Measurements from ENCODE around the gene SERPINB7.
"Not testable (repeated sequence)": the region's sequence is repeated elsewhere in the genome, so short reads cannot be mapped to it uniquely, and the experiment has no call there.

The SERPINB7 gene

DNA sequence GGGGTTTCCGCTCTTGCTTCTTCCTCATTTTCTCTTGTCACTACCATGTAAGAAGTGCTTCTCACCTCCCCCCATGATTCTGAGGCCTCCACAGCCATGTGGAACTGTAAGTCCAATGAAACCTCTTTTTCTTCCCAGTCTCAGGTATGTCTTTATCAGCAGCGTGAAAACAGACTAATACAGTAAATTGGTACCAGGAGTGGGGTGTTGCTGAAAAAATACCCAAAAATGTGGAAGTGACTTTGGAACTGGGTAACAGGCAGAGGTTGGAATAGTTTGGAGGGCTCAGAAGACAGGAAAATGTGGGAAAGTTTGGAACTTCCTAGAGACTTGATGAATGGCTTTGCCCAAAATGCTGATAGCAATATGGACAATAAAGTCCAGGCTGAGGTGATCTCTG is 15.4 kb upstream of the SERPINB7 start:
- H3K23ac ChIP-seq (ENCODE audit: low read length in 2 of 2); H2BK15ac ChIP-seq (ENCODE audit: low read depth, poor library complexity, severe bottlenecking); DNase-seq; H3K9ac ChIP-seq (ENCODE audit: low read length); H2BK120ac ChIP-seq (ENCODE audit: low read depth, low read length); H3K4me3 ChIP-seq (ENCODE audit: insufficient read depth in 1 of 2, low read depth in 1 of 2, low read length in 2 of 2); H3K4me1 ChIP-seq (ENCODE audit: control insufficient read depth, insufficient read depth, low read depth, low read length); H3K79me1 ChIP-seq (replicated peaks; ENCODE audit: low read length, poor library complexity, severe bottlenecking); H3K36me3 ChIP-seq (ENCODE audit: control insufficient read depth in 1 of 2, insufficient read depth in 2 of 2, low read depth in 1 of 2, low read length in 2 of 2); H2BK12ac ChIP-seq (ENCODE audit: low read length in 2 of 2); H3K18ac ChIP-seq (ENCODE audit: low read depth in 1 of 2, low read length in 2 of 2); H4K91ac ChIP-seq (ENCODE audit: low read length); H3K27me3 ChIP-seq (ENCODE audit: control insufficient read depth in 1 of 2, insufficient read depth in 1 of 2, low read length in 2 of 2); H3K4ac ChIP-seq (ENCODE audit: low read depth in 1 of 2, low read length in 2 of 2); H3K14ac ChIP-seq (ENCODE audit: low read length in 2 of 2); H2AK5ac ChIP-seq (ENCODE audit: low read length, severe bottlenecking); H4K8ac ChIP-seq (ENCODE audit: low read length); H2BK5ac ChIP-seq (ENCODE audit: low read depth, low read length, poor library complexity, severe bottlenecking); H3K27ac ChIP-seq (ENCODE audit: low read length, poor library complexity, severe bottlenecking); H3K4me2 ChIP-seq (ENCODE audit: low read length, poor library complexity, severe bottlenecking); H2AFZ ChIP-seq (ENCODE audit: low read depth, low read length): not testable (repeated sequence)
- 97% methylated on average over 2 of the region's 2 CpGs for WGBS
- H3K9me3 ChIP-seq (ENCODE audit: control insufficient read depth, low read length): peaks cover 21% of the 10 kb centered on the region

DNA sequence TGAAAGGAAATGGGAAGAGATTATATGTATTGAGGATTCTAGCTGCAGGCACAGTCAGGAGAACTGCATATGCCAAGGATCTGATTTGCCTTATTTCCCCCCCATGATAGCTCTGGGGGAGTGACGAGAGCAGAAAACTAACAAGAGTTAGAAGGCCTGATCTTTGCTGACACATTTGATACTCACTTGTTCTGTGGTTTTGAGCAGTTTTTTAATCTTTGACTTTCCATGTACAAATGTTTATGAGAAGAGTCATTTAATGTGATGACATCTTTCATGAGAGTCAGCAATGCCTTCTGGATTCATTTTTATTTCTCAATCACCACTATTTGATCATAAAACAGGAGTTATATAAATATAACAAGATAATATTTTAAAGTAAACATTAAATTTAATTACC is 12.7 kb upstream of the SERPINB7 start:
- H2BK5ac ChIP-seq (ENCODE audit: low read depth, low read length, poor library complexity, severe bottlenecking): no peak overlapping the region
- H2AK5ac ChIP-seq (ENCODE audit: low read length, severe bottlenecking): no peak overlapping the region
- no peaks in the 10 kb centered on the region for H3K4me1 ChIP-seq (ENCODE audit: control insufficient read depth, insufficient read depth, low read depth, low read length)
- no peak overlapping the region for H3K14ac ChIP-seq (ENCODE audit: low read length in 2 of 2)
- no peak overlapping the region for H4K91ac ChIP-seq (ENCODE audit: low read length)
- no peaks in the 10 kb centered on the region for H3K27me3 ChIP-seq (ENCODE audit: control insufficient read depth in 1 of 2, insufficient read depth in 1 of 2, low read length in 2 of 2)
- no peaks in the 10 kb centered on the region for H3K79me1 ChIP-seq (replicated peaks; ENCODE audit: low read length, poor library complexity, severe bottlenecking)
- no peak overlapping the region for H3K4ac ChIP-seq (ENCODE audit: low read depth in 1 of 2, low read length in 2 of 2)
- H3K23ac ChIP-seq (ENCODE audit: low read length in 2 of 2): no peak overlapping the region
- H3K18ac ChIP-seq (ENCODE audit: low read depth in 1 of 2, low read length in 2 of 2): no peak overlapping the region
- H2AFZ ChIP-seq (ENCODE audit: low read depth, low read length): no peak overlapping the region
- no peak overlapping the region for H3K4me2 ChIP-seq (ENCODE audit: low read length, poor library complexity, severe bottlenecking)
- H4K8ac ChIP-seq (ENCODE audit: low read length): no peak overlapping the region
- no peak overlapping the region for H2BK15ac ChIP-seq (ENCODE audit: low read depth, poor library complexity, severe bottlenecking)
- H3K27ac ChIP-seq (ENCODE audit: low read length, poor library complexity, severe bottlenecking): no peak overlapping the region
- DNase-seq: no peak
- H2BK12ac ChIP-seq (ENCODE audit: low read length in 2 of 2): no peak overlapping the region
- H3K9ac ChIP-seq (ENCODE audit: low read length): peak overlapping the region; percentile 22
- 67% methylated on average over 1 of the region's 1 CpG for WGBS
- no peak overlapping the region for H2BK120ac ChIP-seq (ENCODE audit: low read depth, low read length)
- peaks cover 21% of the 10 kb centered on the region for H3K9me3 ChIP-seq (ENCODE audit: control insufficient read depth, low read length)
- H3K36me3 ChIP-seq (ENCODE audit: control insufficient read depth in 1 of 2, insufficient read depth in 2 of 2, low read depth in 1 of 2, low read length in 2 of 2): no peaks in the 10 kb centered on the region
- no peak overlapping the region for H3K4me3 ChIP-seq (ENCODE audit: insufficient read depth in 1 of 2, low read depth in 1 of 2, low read length in 2 of 2)

DNA sequence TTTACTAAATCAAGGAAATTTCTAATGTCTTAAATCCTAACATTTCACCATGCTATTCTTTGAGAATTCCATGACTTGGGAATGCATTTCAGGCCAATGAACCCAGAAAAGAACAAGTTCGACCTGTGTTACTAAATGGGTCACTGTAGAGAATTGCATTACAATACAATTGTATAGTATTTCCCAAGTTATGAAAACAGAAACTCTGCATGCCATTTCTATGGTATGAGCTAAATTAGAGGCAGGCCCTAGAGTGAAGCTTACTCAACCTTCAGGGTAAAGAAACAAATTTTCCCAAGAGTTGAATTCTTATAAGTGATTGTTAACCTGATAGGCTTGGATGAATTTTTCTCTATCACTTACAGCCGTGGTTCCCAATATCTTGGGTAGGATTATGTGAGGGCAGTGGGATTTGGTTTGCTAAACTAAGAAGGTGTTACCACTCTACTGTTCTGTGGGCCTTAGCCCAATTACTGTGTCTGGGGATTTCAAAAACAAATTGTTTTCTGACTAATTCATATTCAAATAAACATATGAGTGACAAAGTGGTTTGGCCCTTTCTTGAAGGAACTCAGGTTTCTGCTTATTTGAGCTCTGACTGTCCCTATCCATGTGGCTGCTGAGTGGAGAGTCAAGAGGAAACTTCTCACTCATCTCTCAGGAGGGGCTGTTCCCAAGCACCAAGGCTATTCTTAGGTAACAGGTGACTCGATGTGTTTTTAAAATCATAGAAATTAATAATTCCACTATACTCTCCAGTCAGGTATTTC is 11.2 kb upstream of the SERPINB7 start:
- H2BK5ac ChIP-seq (ENCODE audit: low read depth, low read length, poor library complexity, severe bottlenecking): no peak overlapping the region
- H3K4ac ChIP-seq (ENCODE audit: low read depth in 1 of 2, low read length in 2 of 2): no peak overlapping the region
- WGBS: 100% methylated on average over 1 of the region's 3 CpGs
- H2BK120ac ChIP-seq (ENCODE audit: low read depth, low read length): no peak overlapping the region
- H3K9me3 ChIP-seq (ENCODE audit: control insufficient read depth, low read length): peaks cover 16% of the 10 kb centered on the region
- H3K36me3 ChIP-seq (ENCODE audit: control insufficient read depth in 1 of 2, insufficient read depth in 2 of 2, low read depth in 1 of 2, low read length in 2 of 2): no peaks in the 10 kb centered on the region
- no peak overlapping the region for H3K18ac ChIP-seq (ENCODE audit: low read depth in 1 of 2, low read length in 2 of 2)
- H3K4me3 ChIP-seq (ENCODE audit: insufficient read depth in 1 of 2, low read depth in 1 of 2, low read length in 2 of 2): no peak overlapping the region
- H3K79me1 ChIP-seq (replicated peaks; ENCODE audit: low read length, poor library complexity, severe bottlenecking): no peaks in the 10 kb centered on the region
- no peak overlapping the region for H4K8ac ChIP-seq (ENCODE audit: low read length)
- H3K27me3 ChIP-seq (ENCODE audit: control insufficient read depth in 1 of 2, insufficient read depth in 1 of 2, low read length in 2 of 2): no peaks in the 10 kb centered on the region
- H2AK5ac ChIP-seq (ENCODE audit: low read length, severe bottlenecking): no peak overlapping the region
- no peak overlapping the region for H3K14ac ChIP-seq (ENCODE audit: low read length in 2 of 2)
- no peak overlapping the region for H3K27ac ChIP-seq (ENCODE audit: low read length, poor library complexity, severe bottlenecking)
- H2BK15ac ChIP-seq (ENCODE audit: low read depth, poor library complexity, severe bottlenecking): no peak overlapping the region
- H3K4me2 ChIP-seq (ENCODE audit: low read length, poor library complexity, severe bottlenecking): no peak overlapping the region
- H2AFZ ChIP-seq (ENCODE audit: low read depth, low read length): no peak overlapping the region
- no peak overlapping the region for H3K9ac ChIP-seq (ENCODE audit: low read length)
- H3K4me1 ChIP-seq (ENCODE audit: control insufficient read depth, insufficient read depth, low read depth, low read length): no peaks in the 10 kb centered on the region
- DNase-seq: no peak
- no peak overlapping the region for H3K23ac ChIP-seq (ENCODE audit: low read length in 2 of 2)
- no peak overlapping the region for H4K91ac ChIP-seq (ENCODE audit: low read length)
- H2BK12ac ChIP-seq (ENCODE audit: low read length in 2 of 2): no peak overlapping the region

DNA sequence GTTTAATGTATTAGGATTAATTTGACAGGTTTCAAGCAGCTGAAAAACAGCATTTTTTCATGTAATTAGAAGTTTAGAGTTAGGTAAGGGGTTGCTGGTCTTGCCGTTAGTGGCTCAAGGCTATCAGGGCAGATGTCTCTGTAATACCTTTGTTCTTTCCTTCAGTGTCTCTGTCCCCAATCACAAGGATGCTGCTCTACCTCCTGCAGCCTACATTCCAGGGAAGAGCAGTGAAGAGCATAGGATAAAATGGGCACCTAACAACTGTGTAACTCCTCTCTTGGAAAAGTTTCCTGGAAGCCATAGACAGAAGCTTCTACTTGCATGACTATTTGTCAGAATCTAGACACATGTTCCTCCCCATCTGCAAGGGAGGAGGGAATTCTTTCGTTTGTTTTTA is 9.4 kb upstream of the SERPINB7 start:
- no peak overlapping the region for H4K91ac ChIP-seq (ENCODE audit: low read length)
- no peak overlapping the region for H3K9ac ChIP-seq (ENCODE audit: low read length)
- no peak overlapping the region for H2BK120ac ChIP-seq (ENCODE audit: low read depth, low read length)
- H3K27me3 ChIP-seq (ENCODE audit: control insufficient read depth in 1 of 2, insufficient read depth in 1 of 2, low read length in 2 of 2): no peaks in the 10 kb centered on the region
- no peaks in the 10 kb centered on the region for H3K9me3 ChIP-seq (ENCODE audit: control insufficient read depth, low read length)
- H3K4me2 ChIP-seq (ENCODE audit: low read length, poor library complexity, severe bottlenecking): no peak overlapping the region
- H3K36me3 ChIP-seq (ENCODE audit: control insufficient read depth in 1 of 2, insufficient read depth in 2 of 2, low read depth in 1 of 2, low read length in 2 of 2): no peaks in the 10 kb centered on the region
- H2AFZ ChIP-seq (ENCODE audit: low read depth, low read length): no peak overlapping the region
- no peak for DNase-seq
- no peak overlapping the region for H3K4me3 ChIP-seq (ENCODE audit: insufficient read depth in 1 of 2, low read depth in 1 of 2, low read length in 2 of 2)
- no peak overlapping the region for H4K8ac ChIP-seq (ENCODE audit: low read length)
- H2BK15ac ChIP-seq (ENCODE audit: low read depth, poor library complexity, severe bottlenecking): no peak overlapping the region
- H3K4me1 ChIP-seq (ENCODE audit: control insufficient read depth, insufficient read depth, low read depth, low read length): no peaks in the 10 kb centered on the region
- no peak overlapping the region for H2BK5ac ChIP-seq (ENCODE audit: low read depth, low read length, poor library complexity, severe bottlenecking)
- H3K79me1 ChIP-seq (replicated peaks; ENCODE audit: low read length, poor library complexity, severe bottlenecking): no peaks in the 10 kb centered on the region
- H3K23ac ChIP-seq (ENCODE audit: low read length in 2 of 2): no peak overlapping the region
- H2BK12ac ChIP-seq (ENCODE audit: low read length in 2 of 2): no peak overlapping the region
- H3K27ac ChIP-seq (ENCODE audit: low read length, poor library complexity, severe bottlenecking): no peak overlapping the region
- 100% methylated on average over 1 of the region's 2 CpGs for WGBS
- H3K4ac ChIP-seq (ENCODE audit: low read depth in 1 of 2, low read length in 2 of 2): no peak overlapping the region
- H2AK5ac ChIP-seq (ENCODE audit: low read length, severe bottlenecking): no peak overlapping the region
- no peak overlapping the region for H3K18ac ChIP-seq (ENCODE audit: low read depth in 1 of 2, low read length in 2 of 2)
- H3K14ac ChIP-seq (ENCODE audit: low read length in 2 of 2): no peak overlapping the region
